ENCODE data around the gene ACSL5. TPM values are rescaled to one million over a fixed set of nuclear protein-coding genes. Genes with fewer than 3 reads are reported as not detected.
"Not testable (repeated sequence)": the region's sequence is repeated elsewhere in the genome, so short reads cannot be mapped to it uniquely, and the experiment has no call there.

The ACSL5 gene
- total RNA-seq, 1 donor from 2014 or later = not detected

- H3K27ac Mint-ChIP-seq = no peak overlapping the region
- H3K36me3 Mint-ChIP-seq = no peaks in the 10 kb centered on the region
- Histone ChIP-seq H3K79me2 (ENCODE audit: low read depth) (no peaks in the 10 kb centered on the region), H3K27me3 (no peaks in the 10 kb centered on the region), H3K4me2 (no peak overlapping the region), H3K4me3 (no peak overlapping the region), H3K36me3 (no peaks in the 10 kb centered on the region), H4K20me1 (ENCODE audit: low read depth) (no peaks in the 10 kb centered on the region), H3K4me1 (no peaks in the 10 kb centered on the region), H2AFZ (replicated peaks) (no peak overlapping the region), H3F3A (ENCODE audit: low read depth) (no peaks in the 10 kb centered on the region), H3K9me3 (ENCODE audit: low read depth) (no peaks in the 10 kb centered on the region), H3K27ac (no peak overlapping the region), H3K9ac (no peak overlapping the region)
- no peaks in the 10 kb centered on the region for H3K9me3 Mint-ChIP-seq
- no peak overlapping the region for H3K4me3 Mint-ChIP-seq
- H3K4me1 Mint-ChIP-seq = peaks cover 22% of the 10 kb centered on the region
- no peak for DNase-seq (ENCODE audit: low spot score)
- no peak for TF ChIP-seq EZH2phosphoT487 (IDR thresholded peaks at IDR 0.05)
- no peak for TF ChIP-seq EZH2 (IDR thresholded peaks at IDR 0.05)
- TF ChIP-seq CTCF (IDR thresholded peaks at IDR 0.05) = no peak
- H3K27me3 Mint-ChIP-seq (ENCODE audit: insufficient read depth, low read depth) = peaks cover 2% of the 10 kb centered on the region
Observed at GRCh38 chr10:112384141-112384540, 10.2 kb downstream of the ACSL5 start.

- no peaks in the 10 kb centered on the region for H3K36me3 ChIP-seq
- no peak overlapping the region for H3K27ac Mint-ChIP-seq
- H3K4me3 Mint-ChIP-seq = no peak overlapping the region
- no peaks in the 10 kb centered on the region for H3K9me3 ChIP-seq (ENCODE audit: low read depth)
- H3K4me1 Mint-ChIP-seq = peaks cover 28% of the 10 kb centered on the region
- no peaks in the 10 kb centered on the region for H3K79me2 ChIP-seq (ENCODE audit: low read depth)
- H3K27me3 ChIP-seq = no peaks in the 10 kb centered on the region
- peaks cover 2% of the 10 kb centered on the region for H3K27me3 Mint-ChIP-seq (ENCODE audit: insufficient read depth, low read depth)
- DNase-seq (ENCODE audit: low spot score) = no peak
- no peaks in the 10 kb centered on the region for H3K36me3 Mint-ChIP-seq
- H3K9me3 Mint-ChIP-seq = no peaks in the 10 kb centered on the region
- no peak for TF ChIP-seq CTCF (IDR thresholded peaks at IDR 0.05)
- no peak for TF ChIP-seq EZH2 (IDR thresholded peaks at IDR 0.05)
- TF ChIP-seq EZH2phosphoT487 (IDR thresholded peaks at IDR 0.05) = no peak
- no peaks in the 10 kb centered on the region for H3F3A ChIP-seq (ENCODE audit: low read depth)
- no peak overlapping the region for H3K27ac ChIP-seq
- H4K20me1 ChIP-seq (ENCODE audit: low read depth) = no peaks in the 10 kb centered on the region
- no peak overlapping the region for H3K4me2 ChIP-seq
- H3K4me3 ChIP-seq = no peak overlapping the region
- no peak overlapping the region for H2AFZ ChIP-seq (replicated peaks)
- no peak overlapping the region for H3K9ac ChIP-seq
- H3K4me1 ChIP-seq = no peaks in the 10 kb centered on the region
Observed at GRCh38 chr10:112385201-112385600, 11.3 kb downstream of the ACSL5 start.

GRCh38 chr10:112388056-112388455 is 14.1 kb downstream of the ACSL5 start:
- not testable (repeated sequence) for H3F3A ChIP-seq (ENCODE audit: low read depth); H3K9me3 Mint-ChIP-seq
- H3K4me1 Mint-ChIP-seq = peaks cover 20% of the 10 kb centered on the region

GRCh38 chr10:112388548-112388947 is 14.6 kb downstream of the ACSL5 start:
- Histone ChIP-seq H3K36me3 (no peaks in the 10 kb centered on the region), H3K9me3 (ENCODE audit: low read depth) (no peaks in the 10 kb centered on the region), H3K4me3 (no peak overlapping the region), H3K79me2 (ENCODE audit: low read depth) (no peaks in the 10 kb centered on the region), H3K27me3 (no peaks in the 10 kb centered on the region), H3K27ac (no peak overlapping the region), H4K20me1 (ENCODE audit: low read depth) (no peaks in the 10 kb centered on the region), H3K9ac (no peak overlapping the region), H2AFZ (replicated peaks) (no peak overlapping the region), H3K4me2 (no peak overlapping the region), H3F3A (ENCODE audit: low read depth) (no peaks in the 10 kb centered on the region), H3K4me1 (no peaks in the 10 kb centered on the region)
- DNase-seq (ENCODE audit: low spot score) = no peak
- no peaks in the 10 kb centered on the region for H3K27me3 Mint-ChIP-seq (ENCODE audit: insufficient read depth, low read depth)
- no peaks in the 10 kb centered on the region for H3K36me3 Mint-ChIP-seq
- no peak for TF ChIP-seq EZH2phosphoT487 (IDR thresholded peaks at IDR 0.05)
- TF ChIP-seq EZH2 (IDR thresholded peaks at IDR 0.05) = no peak
- TF ChIP-seq CTCF (IDR thresholded peaks at IDR 0.05) = no peak
- no peaks in the 10 kb centered on the region for H3K9me3 Mint-ChIP-seq
- no peak overlapping the region for H3K27ac Mint-ChIP-seq
- H3K4me1 Mint-ChIP-seq = peaks cover 16% of the 10 kb centered on the region
- no peak overlapping the region for H3K4me3 Mint-ChIP-seq

More at GRCh38 chr10:112388056-112388455, 14.1 kb downstream of the ACSL5 start:
- not testable (repeated sequence) for H3K36me3 Mint-ChIP-seq; H3K9ac ChIP-seq; DNase-seq (ENCODE audit: low spot score); H3K4me3 Mint-ChIP-seq; H3K4me3 ChIP-seq; H3K4me1 ChIP-seq; H3K27ac Mint-ChIP-seq; H3K27me3 ChIP-seq; H3K27me3 Mint-ChIP-seq (ENCODE audit: insufficient read depth, low read depth); H3K79me2 ChIP-seq (ENCODE audit: low read depth); H3K27ac ChIP-seq; H3K9me3 ChIP-seq (ENCODE audit: low read depth); H3K4me2 ChIP-seq; H2AFZ ChIP-seq (replicated peaks); H3K36me3 ChIP-seq; H4K20me1 ChIP-seq (ENCODE audit: low read depth)

Data from neural progenitor cell (in vitro differentiated cells).